ENCODE results near the gene SLC37A1. TPM values are rescaled to one million over a fixed set of nuclear protein-coding genes. Genes with fewer than 3 reads are reported as not detected.

Gene SLC37A1
- total RNA-seq, 1 donor from 2014 or later: 23.0 TPM

DNA sequence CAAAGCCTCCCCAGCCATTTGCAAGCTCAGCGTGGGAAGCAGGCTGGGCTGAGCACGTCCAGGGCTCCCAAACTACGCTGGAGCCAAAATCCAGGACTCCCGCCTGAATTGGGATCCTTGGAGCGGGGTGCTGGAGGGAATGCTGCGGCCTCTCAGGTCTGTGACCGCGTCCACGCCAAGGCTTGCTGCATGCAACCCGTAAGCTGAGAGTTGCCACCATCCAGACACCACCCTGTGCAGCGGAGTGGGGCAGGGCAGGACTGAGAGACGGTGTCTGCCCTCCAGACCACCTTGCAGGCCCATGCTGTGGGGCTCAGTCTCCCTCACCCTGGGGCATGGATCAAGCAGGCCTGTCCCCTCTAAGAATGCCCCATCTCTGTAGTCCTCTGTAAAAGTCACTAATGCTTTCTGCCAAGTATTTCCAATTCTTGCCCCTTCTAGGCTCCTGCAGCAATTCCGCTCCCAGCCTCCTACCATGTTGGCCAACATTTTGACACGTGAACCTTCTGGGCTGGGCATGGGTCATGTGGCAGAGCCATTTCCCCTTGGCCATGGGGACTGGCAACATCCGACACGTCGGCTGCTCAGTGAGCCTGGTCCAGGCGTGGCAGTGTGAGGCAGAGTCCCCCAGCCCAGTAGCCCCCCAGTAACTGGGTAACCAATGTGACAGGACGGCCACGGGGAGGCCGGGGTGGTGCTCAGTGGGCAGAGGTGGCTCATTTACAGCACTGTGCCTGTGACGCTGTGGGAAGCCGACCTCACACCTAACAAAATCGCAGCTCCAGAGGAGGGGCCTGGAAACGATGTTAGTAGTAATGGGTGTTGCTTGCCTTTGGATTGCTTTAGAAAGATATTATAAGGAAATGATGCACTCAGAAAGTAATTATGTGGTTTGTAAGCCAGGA, 81.9 kb downstream of the SLC37A1 start:
- Mint-ChIP-seq H3K9me3 (no peaks in the 10 kb centered on the region), H3K4me3 (no peak overlapping the region), H3K27me3 (peaks cover 2% of the 10 kb centered on the region), H3K36me3 (ENCODE audit: low read depth) (no peaks in the 10 kb centered on the region), H3K27ac (no peak overlapping the region), H3K4me1 (peaks cover 11% of the 10 kb centered on the region)
- intact Hi-C loops (cut with micrococcal nuclease): loop anchor here (10.0 kb wide), 1 partner anchor 81 kb away; the partner anchor contains the start of gene SLC37A1
- no peak for DNase-seq

DNA sequence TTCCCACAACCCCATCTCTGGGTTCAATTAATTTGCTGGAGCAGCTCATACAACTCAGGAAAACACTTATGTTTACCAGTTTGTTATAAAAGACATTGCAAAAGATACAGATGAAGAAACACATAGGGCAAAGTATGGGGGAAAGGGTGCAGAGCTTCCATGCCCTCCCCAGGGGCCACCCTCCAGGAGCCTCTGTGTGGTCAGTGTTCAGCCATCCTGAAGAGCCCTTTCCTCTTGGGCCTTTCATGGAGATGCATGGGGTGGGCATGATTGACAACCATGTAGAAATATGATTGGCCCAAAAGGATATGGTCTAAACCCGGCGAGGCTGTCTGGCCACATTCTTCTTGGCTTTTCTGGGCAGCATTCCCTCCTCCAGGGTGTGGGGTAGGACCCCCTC, 83.0 kb downstream of the SLC37A1 start:
- Mint-ChIP-seq H3K27me3 (peaks cover 2% of the 10 kb centered on the region), H3K9me3 (no peaks in the 10 kb centered on the region)
- DNase-seq: no peak

DNA sequence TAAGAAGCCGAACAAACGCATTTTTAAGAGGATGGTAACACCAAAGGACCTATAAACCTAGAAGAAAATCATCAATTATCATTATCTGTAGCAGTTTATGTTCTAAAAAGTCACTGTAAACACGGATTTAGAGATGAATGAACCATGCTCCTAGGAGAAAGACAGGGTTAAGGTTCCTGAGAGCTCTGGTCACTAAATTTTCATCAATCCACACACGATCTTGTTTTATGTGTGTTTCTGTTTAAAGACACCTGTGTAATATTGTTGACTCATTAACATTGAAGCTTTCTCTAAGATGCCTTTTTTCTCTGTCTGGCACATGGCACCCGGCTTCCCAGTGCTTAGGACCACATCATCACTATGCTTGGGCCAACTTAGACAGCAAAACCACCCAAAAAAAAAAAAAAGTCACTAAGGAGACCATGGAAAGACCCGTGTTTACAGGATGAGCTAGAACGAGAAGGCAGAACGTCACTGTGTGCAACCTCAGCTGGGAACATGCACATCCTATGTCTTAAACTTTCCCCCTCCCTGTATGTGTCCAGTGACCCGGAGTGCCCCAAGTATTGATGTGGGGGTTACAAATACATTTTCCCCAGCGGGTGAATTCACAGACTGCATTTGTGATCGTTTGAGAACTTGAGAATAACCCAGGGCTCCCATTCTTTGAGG, 84.0 kb downstream of the SLC37A1 start:
- Mint-ChIP-seq H3K27me3 (peaks cover 2% of the 10 kb centered on the region), H3K9me3 (no peaks in the 10 kb centered on the region), H3K27ac (no peak overlapping the region), H3K4me3 (no peak overlapping the region), H3K4me1 (peaks cover under 1% of the 10 kb centered on the region), H3K36me3 (ENCODE audit: low read depth) (no peaks in the 10 kb centered on the region)
- DNase-seq: no peak
- intact Hi-C loops (cut with micrococcal nuclease): loop anchor here (10.0 kb wide), 1 partner anchor 83 kb away; the partner anchor contains the start of gene SLC37A1

More for the DNA sequence above, 83.0 kb downstream of the SLC37A1 start:
- H3K36me3 Mint-ChIP-seq (ENCODE audit: low read depth): no peaks in the 10 kb centered on the region
- H3K27ac Mint-ChIP-seq: no peak overlapping the region
- intact Hi-C loops (cut with micrococcal nuclease): loop anchor here (10.0 kb wide), 1 partner anchor 82 kb away; the partner anchor contains the start of gene SLC37A1
- H3K4me1 Mint-ChIP-seq: peaks cover 4% of the 10 kb centered on the region
- H3K4me3 Mint-ChIP-seq: no peak overlapping the region

DNA sequence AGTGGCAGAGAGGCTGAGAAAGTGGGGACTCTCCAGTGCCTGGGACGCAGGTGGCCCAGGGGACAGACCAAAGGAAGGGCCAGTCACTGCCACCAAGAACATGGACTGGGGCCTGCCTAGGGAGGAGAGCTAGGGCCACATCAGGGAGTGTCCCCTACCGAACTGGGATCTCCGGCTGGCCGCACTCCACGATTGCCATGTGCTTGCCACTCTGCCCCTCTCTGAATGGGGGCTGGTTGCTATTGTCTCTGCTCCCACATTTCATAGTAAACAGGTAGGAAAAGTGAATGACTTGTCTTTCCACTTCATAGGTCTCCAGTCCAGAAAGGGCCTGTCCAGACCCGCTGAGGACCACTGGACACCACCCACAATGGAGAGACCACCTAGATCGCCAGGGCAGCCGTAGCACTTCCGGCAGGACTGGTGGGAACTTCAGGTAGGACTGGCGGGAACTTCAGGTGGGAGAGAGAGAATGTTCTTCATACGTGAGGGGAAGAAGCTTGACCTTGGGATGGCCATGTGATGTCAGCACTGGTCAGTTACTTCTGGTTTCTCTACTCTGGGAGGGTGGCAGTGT, 84.6 kb downstream of the SLC37A1 start:
- Mint-ChIP-seq H3K27me3 (peaks cover under 1% of the 10 kb centered on the region), H3K4me1 (no peaks in the 10 kb centered on the region), H3K27ac (no peak overlapping the region), H3K4me3 (no peak overlapping the region), H3K36me3 (ENCODE audit: low read depth) (no peaks in the 10 kb centered on the region), H3K9me3 (no peaks in the 10 kb centered on the region)
- no peak for DNase-seq
- intact Hi-C loops (cut with micrococcal nuclease): loop anchor here (10.0 kb wide), 1 partner anchor 83 kb away; the partner anchor contains the start of gene SLC37A1

DNA sequence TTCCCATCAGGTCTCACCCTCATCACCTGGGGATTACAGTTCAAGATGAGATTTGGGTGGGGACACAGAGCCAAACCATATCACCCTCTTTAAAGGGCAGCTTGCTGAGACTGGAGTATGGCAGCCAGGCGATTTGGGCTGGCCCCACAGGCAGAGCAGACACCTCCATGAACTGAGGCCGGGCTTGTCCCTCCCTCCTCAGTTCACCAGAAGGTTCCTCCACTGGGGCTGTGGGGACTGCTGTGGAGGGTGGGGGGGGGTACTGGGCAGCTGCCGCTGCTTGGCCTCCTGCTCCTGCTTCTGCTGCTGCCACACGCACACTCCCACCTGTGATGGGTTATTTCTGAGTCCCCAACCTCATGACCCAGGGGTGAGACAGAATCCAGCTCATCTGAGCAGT, 85.8 kb downstream of the SLC37A1 start:
- H3K4me1 Mint-ChIP-seq: no peaks in the 10 kb centered on the region
- no peaks in the 10 kb centered on the region for H3K27me3 Mint-ChIP-seq
- H3K9me3 Mint-ChIP-seq: no peaks in the 10 kb centered on the region
- H3K4me3 Mint-ChIP-seq: no peak overlapping the region
- no peak overlapping the region for H3K27ac Mint-ChIP-seq
- no peak for DNase-seq
- intact Hi-C loops (cut with micrococcal nuclease): loop anchor here (10.0 kb wide), 1 partner anchor 85 kb away; the partner anchor contains the start of gene SLC37A1
- no peaks in the 10 kb centered on the region for H3K36me3 Mint-ChIP-seq (ENCODE audit: low read depth)

DNA sequence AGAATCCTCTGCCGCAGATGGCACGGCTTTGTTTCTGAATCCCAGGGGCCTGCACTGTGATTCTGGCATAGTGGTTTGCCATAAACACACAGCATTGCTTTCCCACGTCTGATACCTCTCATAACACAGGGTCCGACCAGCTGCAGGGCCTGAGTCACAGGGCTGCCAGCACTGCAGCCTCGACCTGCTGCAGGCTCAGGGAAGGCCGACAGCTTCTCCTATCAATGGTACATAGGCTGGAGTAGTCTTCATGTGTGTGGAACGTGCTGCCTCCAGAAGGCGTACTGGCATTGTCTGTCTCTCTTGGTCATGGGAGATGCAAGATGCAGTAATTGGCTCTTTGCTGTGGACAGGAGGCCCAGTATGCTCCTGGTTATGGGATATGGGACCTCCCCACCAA, 86.3 kb downstream of the SLC37A1 start:
- intact Hi-C loops (cut with micrococcal nuclease): loop anchor here (10.0 kb wide), 1 partner anchor 85 kb away; the partner anchor contains the start of gene SLC37A1
- Mint-ChIP-seq H3K27ac (no peak overlapping the region), H3K27me3 (no peaks in the 10 kb centered on the region), H3K4me1 (no peaks in the 10 kb centered on the region), H3K9me3 (no peaks in the 10 kb centered on the region), H3K36me3 (ENCODE audit: low read depth) (no peaks in the 10 kb centered on the region), H3K4me3 (no peak overlapping the region)
- no peak for DNase-seq

DNA sequence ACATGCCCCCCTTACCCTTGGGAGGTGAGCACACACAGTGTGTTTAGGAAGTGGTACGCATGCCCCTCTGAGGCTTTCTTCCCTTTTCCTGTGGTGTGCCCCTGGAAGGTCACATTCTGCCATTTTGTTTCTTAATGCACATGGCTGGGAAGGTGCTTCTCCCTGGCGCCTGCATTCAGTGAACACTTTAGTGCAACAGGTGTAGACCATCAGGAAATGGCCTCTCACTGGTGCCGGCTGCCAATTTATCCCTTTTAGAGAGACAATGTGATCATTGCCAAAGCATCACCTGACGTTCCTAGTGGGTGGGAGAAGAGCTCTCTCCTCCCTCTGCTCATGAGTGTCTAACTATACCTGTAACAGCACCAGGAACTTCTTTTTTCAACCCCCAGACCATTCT, 88.0 kb downstream of the SLC37A1 start:
- no peak for DNase-seq
- intact Hi-C loops (cut with micrococcal nuclease): no loop called here
- Mint-ChIP-seq H3K27ac (no peak overlapping the region), H3K27me3 (no peaks in the 10 kb centered on the region), H3K36me3 (ENCODE audit: low read depth) (no peaks in the 10 kb centered on the region), H3K4me3 (no peak overlapping the region), H3K9me3 (peaks cover 8% of the 10 kb centered on the region), H3K4me1 (no peaks in the 10 kb centered on the region)

DNA sequence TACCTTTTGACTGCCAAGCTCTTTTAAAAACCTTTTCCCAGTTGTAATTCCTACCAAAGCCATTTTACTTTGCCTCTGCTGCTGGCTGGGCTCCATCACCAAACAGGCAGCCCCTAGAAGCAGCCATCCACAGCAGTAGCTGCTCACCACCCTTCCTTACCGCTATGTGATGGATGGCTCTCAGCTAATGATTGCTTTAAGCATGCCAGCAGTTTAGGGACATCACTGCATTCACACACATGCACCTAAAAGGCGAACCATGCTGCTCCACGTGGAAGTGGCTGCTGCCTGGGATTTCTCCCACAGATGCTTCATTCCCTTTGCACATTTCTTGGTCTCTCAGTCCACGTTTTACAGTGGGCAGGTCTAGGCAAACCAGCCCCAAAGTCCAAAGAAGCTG, 93.5 kb downstream of the SLC37A1 start:
- intact Hi-C loops (cut with micrococcal nuclease): no loop called here
- no peak for DNase-seq
- Mint-ChIP-seq H3K27me3 (no peaks in the 10 kb centered on the region), H3K9me3 (peaks cover 12% of the 10 kb centered on the region), H3K27ac (no peak overlapping the region), H3K4me3 (no peak overlapping the region), H3K36me3 (ENCODE audit: low read depth) (no peaks in the 10 kb centered on the region), H3K4me1 (peaks cover 11% of the 10 kb centered on the region)

DNA sequence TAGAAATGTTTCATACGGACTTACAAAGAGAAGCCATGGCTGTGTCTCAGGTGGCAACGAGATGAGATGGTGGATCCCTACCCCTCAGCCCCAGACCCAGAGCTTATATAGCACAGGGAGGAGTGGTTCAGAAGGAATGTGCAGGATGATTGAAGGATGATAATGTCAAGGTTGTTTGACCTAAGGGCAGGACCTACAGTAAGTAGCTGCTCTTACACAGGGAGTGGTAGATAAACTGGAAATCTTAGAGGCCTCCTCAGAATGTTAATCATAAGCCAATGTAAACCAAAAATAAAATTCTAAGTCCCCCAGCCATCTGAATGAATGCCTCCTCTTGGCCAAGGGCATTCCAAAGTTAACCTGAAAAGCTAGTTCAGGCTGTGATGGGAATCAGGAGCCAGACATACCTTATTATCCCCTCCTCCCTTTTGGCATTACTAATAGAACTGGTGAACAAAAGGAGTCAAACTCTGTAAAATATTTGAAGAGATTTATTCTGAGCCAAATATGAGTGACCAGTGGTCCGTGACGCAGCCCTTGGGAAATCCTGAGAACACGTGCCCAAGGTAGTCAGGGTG, 94.0 kb downstream of the SLC37A1 start:
- H3K4me1 Mint-ChIP-seq: peaks cover 11% of the 10 kb centered on the region
- H3K27me3 Mint-ChIP-seq: no peaks in the 10 kb centered on the region
- H3K4me3 Mint-ChIP-seq: no peak overlapping the region
- H3K36me3 Mint-ChIP-seq (ENCODE audit: low read depth): no peaks in the 10 kb centered on the region
- peaks cover 12% of the 10 kb centered on the region for H3K9me3 Mint-ChIP-seq
- no peak overlapping the region for H3K27ac Mint-ChIP-seq
- intact Hi-C loops (cut with micrococcal nuclease): no loop called here
- DNase-seq: no peak

DNA sequence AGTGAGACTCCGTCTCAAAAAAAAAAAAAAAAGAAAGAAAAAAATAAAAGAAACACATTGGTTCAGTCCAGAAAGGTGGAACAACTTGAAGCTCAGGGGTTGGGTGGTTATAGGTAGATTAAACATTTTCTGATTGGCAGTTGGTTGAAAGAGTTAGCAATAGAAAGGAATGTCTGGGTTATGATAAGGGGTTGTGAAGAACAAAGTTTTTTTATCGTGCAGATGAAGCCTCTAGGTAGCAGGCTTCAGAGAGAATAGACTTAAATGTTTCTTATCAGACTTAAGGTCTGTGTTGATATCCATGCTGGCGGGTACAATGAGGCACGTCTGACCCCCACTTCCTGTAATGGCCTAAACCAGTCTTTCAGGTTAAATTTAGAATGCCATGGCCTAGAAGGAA, 94.8 kb downstream of the SLC37A1 start:
- Mint-ChIP-seq H3K36me3 (ENCODE audit: low read depth) (no peaks in the 10 kb centered on the region), H3K4me1 (peaks cover 11% of the 10 kb centered on the region), H3K4me3 (no peak overlapping the region), H3K27ac (no peak overlapping the region), H3K9me3 (peaks cover 12% of the 10 kb centered on the region), H3K27me3 (no peaks in the 10 kb centered on the region)
- intact Hi-C loops (cut with micrococcal nuclease): no loop called here
- DNase-seq: no peak

DNA sequence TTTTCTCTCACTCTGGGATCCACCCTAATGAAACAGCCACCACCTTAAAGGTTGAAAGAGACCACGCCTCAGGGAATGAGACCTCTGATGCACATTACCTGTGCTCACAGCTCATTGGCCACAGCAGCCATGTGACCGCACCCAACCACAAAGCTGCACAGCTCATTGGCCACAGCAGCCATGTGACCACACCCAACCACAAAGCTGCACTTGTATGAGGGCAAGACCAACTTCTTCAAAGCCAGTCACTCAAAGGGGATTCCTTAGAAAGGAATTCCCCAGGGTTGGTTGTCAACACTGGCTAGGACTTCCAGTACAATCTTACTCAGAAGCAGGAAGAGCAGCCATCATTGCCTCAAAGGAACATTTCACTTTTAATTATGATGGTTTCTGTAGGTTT, 96.2 kb downstream of the SLC37A1 start:
- no peak overlapping the region for H3K4me3 Mint-ChIP-seq
- H3K27me3 Mint-ChIP-seq: no peaks in the 10 kb centered on the region
- no peaks in the 10 kb centered on the region for H3K36me3 Mint-ChIP-seq (ENCODE audit: low read depth)
- H3K27ac Mint-ChIP-seq: no peak overlapping the region
- peaks cover 14% of the 10 kb centered on the region for H3K4me1 Mint-ChIP-seq
- peaks cover 12% of the 10 kb centered on the region for H3K9me3 Mint-ChIP-seq
- peak; percentile 83 for DNase-seq
- intact Hi-C loops (cut with micrococcal nuclease): loop anchor here (5.0 to 10.0 kb wide), 2 partner anchors 125 to 193 kb away; no protein-coding TSS in a partner anchor

DNA sequence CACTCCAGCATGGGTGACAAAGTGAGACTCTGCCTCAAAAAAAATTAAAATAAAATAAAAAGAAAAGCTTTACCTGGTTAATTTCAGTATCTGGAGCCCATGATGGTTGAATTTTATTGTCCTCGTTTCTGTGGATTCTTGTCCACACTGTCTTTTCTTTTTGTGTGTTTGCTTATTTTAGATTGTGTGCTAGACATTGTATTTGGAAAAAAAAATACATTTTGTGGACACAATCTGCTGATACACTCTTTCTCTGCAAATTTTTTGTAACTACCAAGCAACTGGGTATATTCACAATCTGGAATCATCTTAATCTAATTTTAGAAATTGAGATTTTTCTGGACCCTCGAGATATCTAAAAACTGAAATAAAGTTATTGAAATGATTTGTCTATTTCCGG, 98.2 kb downstream of the SLC37A1 start:
- no peak overlapping the region for H3K27ac Mint-ChIP-seq
- intact Hi-C loops (cut with micrococcal nuclease): loop anchor here (5.0 to 10.0 kb wide), 2 partner anchors 123 to 195 kb away; no protein-coding TSS in a partner anchor
- DNase-seq: no peak
- H3K4me1 Mint-ChIP-seq: peaks cover 14% of the 10 kb centered on the region
- peaks cover 4% of the 10 kb centered on the region for H3K9me3 Mint-ChIP-seq
- peaks cover 2% of the 10 kb centered on the region for H3K27me3 Mint-ChIP-seq
- H3K36me3 Mint-ChIP-seq (ENCODE audit: low read depth): no peaks in the 10 kb centered on the region
- no peak overlapping the region for H3K4me3 Mint-ChIP-seq

DNA sequence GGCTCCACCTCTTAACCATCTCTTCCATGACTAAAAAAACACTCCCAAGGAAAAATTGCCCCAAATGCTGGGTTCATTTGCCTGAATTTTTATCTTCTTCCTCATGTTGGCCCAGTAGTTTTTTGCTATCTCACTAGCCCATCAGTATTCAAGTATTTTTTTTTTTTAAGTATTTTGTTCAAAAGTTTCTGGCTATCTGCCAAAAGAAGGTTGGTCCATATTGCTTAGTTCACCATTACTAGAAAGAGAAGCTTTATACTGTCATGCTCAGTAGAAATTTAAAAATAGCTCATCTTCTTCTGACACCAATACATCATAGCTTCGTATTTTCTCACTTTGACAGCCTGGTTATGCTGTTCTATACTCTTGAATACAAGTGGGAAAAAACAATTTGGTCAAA, 98.7 kb downstream of the SLC37A1 start:
- intact Hi-C loops (cut with micrococcal nuclease): loop anchor here (5.0 to 10.0 kb wide), 2 partner anchors 122 to 195 kb away; no protein-coding TSS in a partner anchor
- H3K4me1 Mint-ChIP-seq: peaks cover 14% of the 10 kb centered on the region
- no peak for DNase-seq
- H3K27me3 Mint-ChIP-seq: peaks cover 3% of the 10 kb centered on the region
- H3K9me3 Mint-ChIP-seq: peaks cover 4% of the 10 kb centered on the region
- no peaks in the 10 kb centered on the region for H3K36me3 Mint-ChIP-seq (ENCODE audit: low read depth)
- H3K27ac Mint-ChIP-seq: no peak overlapping the region
- H3K4me3 Mint-ChIP-seq: no peak overlapping the region

Measured in activated CD4-positive, alpha-beta T cell treated with anti-CD3 and anti-CD28 coated beads, Interleukin-2, amount 10 ng/mL, durations not matched to agents 24 days and 14 days (primary cell).